Mammary epithelial cell (primary cell): ENCODE measurements around the gene BNIP3.

ENCODE experiments used
- CTCF ChIP-seq, 2 donors: IDR thresholded peaks in 1 of 2; conservative IDR thresholded peaks in 1 of 2; 2 replicates each; pipeline ENCODE4 v1.5.1; 2011 to 2012; ENCODE audit warnings: inconsistent platforms in 2 of 2, low read length in 2 of 2, mild to moderate bottlenecking in 2 of 2, control low read depth in 1 of 2, low read depth in 1 of 2; ENCODE audit not compliant: insufficient read depth in 1 of 2; ENCODE audit errors: extremely low read depth in 1 of 2
- EZH2 ChIP-seq: IDR thresholded peaks from 2 replicates; pipeline ENCODE4 v1.6.1; 2012; ENCODE audit warnings: low read length, inconsistent platforms, borderline replicate concordance

- TF ChIP-seq CTCF (conservative IDR thresholded peaks at IDR 0.05 in 1 of 2, IDR thresholded peaks at IDR 0.05 in 1 of 2; ENCODE audit: extremely low read depth in 1 of 2, insufficient read depth in 1 of 2, low read depth in 1 of 2, low read length in 2 of 2) (no peak), EZH2 (no peak)
These were observed 15.8 kb upstream of the BNIP3 start for GRCh38 chr10:131997366-131998049.
